ENCODE measurements around the gene CUL2. TPM values are rescaled to one million over a fixed set of nuclear protein-coding genes. Genes with fewer than 3 reads are reported as not detected.

Gene CUL2
- total and polyA plus RNA-seq, 10 of the 15 experiments (the other 5 are each of a cell fraction or from before 2014, with no cell fraction given): 11.9 to 56.5 (median 33.2) TPM

DNA sequence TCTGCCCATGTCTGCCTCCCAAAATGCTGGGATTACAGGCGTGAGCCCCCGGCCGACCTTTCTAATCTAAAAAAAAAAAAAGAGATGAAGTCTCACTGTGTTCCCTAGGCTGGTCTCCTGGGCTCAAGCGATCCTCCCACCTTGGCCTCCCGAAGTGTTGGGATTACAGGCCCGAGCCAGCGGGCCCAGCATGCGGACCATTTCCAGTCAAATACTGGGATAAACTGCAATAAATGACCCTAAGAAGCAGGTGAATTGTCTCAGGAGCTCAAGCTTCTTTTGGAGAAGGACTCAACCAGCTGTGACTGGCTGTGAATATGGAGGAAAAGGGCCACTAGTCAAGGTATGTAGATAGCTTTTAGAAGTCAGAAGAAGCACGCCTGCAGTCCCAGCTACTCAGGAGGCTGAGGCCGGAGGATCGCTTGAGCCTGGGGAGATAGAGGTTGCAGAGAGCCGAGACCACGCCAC lies 36.0 kb upstream of the CUL2 start (continued):
- no peak for TF ChIP-seq SREBF1 (IDR thresholded peaks at IDR 0.05; ENCODE audit: low read length)
- no peak for TF ChIP-seq RUNX3 (IDR thresholded peaks at IDR 0.05; ENCODE audit: low read length)
- TF ChIP-seq CHD2 (IDR thresholded peaks at IDR 0.05; ENCODE audit: borderline replicate concordance, low read depth, low read length): no peak
- TF ChIP-seq LARP7 (IDR thresholded peaks at IDR 0.05): peak; percentile 70; the same call in 1 of the 2 replicates
- TF ChIP-seq REST (IDR thresholded peaks at IDR 0.05; ENCODE audit: low read depth, low read length): no peak
- no peak for TF ChIP-seq SIN3A (IDR thresholded peaks at IDR 0.05; ENCODE audit: low read depth, low read length)
- TF ChIP-seq MYB (IDR thresholded peaks at IDR 0.05; ENCODE audit: borderline replicate concordance, low read depth, low read length): no peak
- no peak for TF ChIP-seq ZNF592 (IDR thresholded peaks at IDR 0.05)
- no peak for TF ChIP-seq HSF1 (IDR thresholded peaks at IDR 0.05; ENCODE audit: low read depth, low read length)
- TF ChIP-seq NR2C1 (IDR thresholded peaks at IDR 0.05): no peak
- TF ChIP-seq BCL11A (IDR thresholded peaks at IDR 0.05; ENCODE audit: low read depth, low read length): no peak
- TF ChIP-seq MLLT1 (IDR thresholded peaks at IDR 0.05): peak; percentile 68; the same call in 1 of the 2 replicates
- 0 out of 2 replicates have a peak, but pooled peaks have one; percentile 6 for TF ChIP-seq SMARCA5 (IDR thresholded peaks at IDR 0.05)
- TF ChIP-seq, protein P1, sequence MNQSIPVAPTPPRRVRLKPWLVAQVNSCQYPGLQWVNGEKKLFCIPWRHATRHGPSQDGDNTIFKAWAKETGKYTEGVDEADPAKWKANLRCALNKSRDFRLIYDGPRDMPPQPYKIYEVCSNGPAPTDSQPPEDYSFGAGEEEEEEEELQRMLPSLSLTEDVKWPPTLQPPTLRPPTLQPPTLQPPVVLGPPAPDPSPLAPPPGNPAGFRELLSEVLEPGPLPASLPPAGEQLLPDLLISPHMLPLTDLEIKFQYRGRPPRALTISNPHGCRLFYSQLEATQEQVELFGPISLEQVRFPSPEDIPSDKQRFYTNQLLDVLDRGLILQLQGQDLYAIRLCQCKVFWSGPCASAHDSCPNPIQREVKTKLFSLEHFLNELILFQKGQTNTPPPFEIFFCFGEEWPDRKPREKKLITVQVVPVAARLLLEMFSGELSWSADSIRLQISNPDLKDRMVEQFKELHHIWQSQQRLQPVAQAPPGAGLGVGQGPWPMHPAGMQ (IDR thresholded peaks at IDR 0.05; ENCODE audit: borderline replicate concordance): no peak
- no peak for TF ChIP-seq ZSCAN29 (IDR thresholded peaks at IDR 0.05)

All from GM12878 (cell line).